Tibial nerve (tissue), 4 donors: ENCODE data around the gene SLC43A3. TPM values are rescaled to one million over a fixed set of nuclear protein-coding genes. Genes with fewer than 3 reads are reported as not detected.
"Not testable (repeated sequence)": the region's sequence is repeated elsewhere in the genome, so short reads cannot be mapped to it uniquely, and the experiment has no call there.

ENCODE experiments used
- DNase-seq, 2 donors: peaks; one replicate each; pipeline ENCODE4 v3.0.0-alpha.2; 2019; ENCODE audit warnings: low spot score in 2 of 2
- H3K27ac ChIP-seq, 4 donors: fragments of 200-600 bp; sonication (generic) in 3 of 4; one replicate each; pipeline ENCODE4 v1.5.1; 2017 to 2019; ENCODE audit warnings: mild to moderate bottlenecking in 1 of 4
- H3K27me3 ChIP-seq, 2 donors: fragments of 200-600 bp; sonication (generic) in 1 of 2; one replicate each; pipeline versions ENCODE4 v1.5.1 to v1.6.0; 2017 to 2019
- H3K36me3 ChIP-seq, 3 donors: fragments of 200-600 bp; sonication (generic); one replicate each; pipeline ENCODE4 v1.5.1; 2018 to 2019
- H3K4me1 ChIP-seq, 4 donors: fragments of 200-600 bp; sonication (generic) in 3 of 4; one replicate each; pipeline ENCODE4 v1.5.1; 2017 to 2019
- H3K4me3 ChIP-seq, 4 donors: fragments of 200-600 bp; sonication (generic) in 3 of 4; one replicate each; pipeline ENCODE4 v1.5.1; 2017 to 2019; ENCODE audit warnings: mild to moderate bottlenecking in 1 of 4, moderate library complexity in 1 of 4
- H3K9me3 ChIP-seq, 4 donors: fragments of 200-600 bp; sonication (generic) in 3 of 4; one replicate each; pipeline ENCODE4 v1.5.1; 2017 to 2019
- CTCF ChIP-seq, 5 experiments: fragments of 200-600 bp in 3 of 5; fragments of 450-650 bp in 2 of 5; sonication (generic) in 3 of 5; IDR thresholded peaks; one replicate each; pipeline ENCODE4 v1.5.1; 2016 to 2019; ENCODE audit warnings: antibody characterized with exemption in 5 of 5, mild to moderate bottlenecking in 3 of 5, moderate library complexity in 2 of 5
- EP300 ChIP-seq, 2 donors: sonication (generic); formaldehyde crosslinking; IDR thresholded peaks; one replicate each; pipeline ENCODE4 v1.6.1; 2017; ENCODE audit warnings: antibody characterized with exemption in 2 of 2, mild to moderate bottlenecking in 1 of 2
- POLR2A ChIP-seq, 2 donors: fragments of 450-650 bp; IDR thresholded peaks; one replicate each; pipeline ENCODE4 v1.6.1; 2017; ENCODE audit warnings: antibody characterized with exemption in 2 of 2, mild to moderate bottlenecking in 2 of 2, moderate library complexity in 2 of 2
- WGBS, 2 donors: methylation state at CpG; one replicate each; pipeline ENCODE4 v1.1.5; 2018; 5-methylcytosine and 5-hydroxymethylcytosine counted together
- total RNA-seq, 4 donors: library from RNA; depleted of rRNA; stranded (reverse); fragments of >200 nt; gene quantifications; one replicate each; pipeline ENCODE4 v1.1.0, GENCODE V29; 2016

The SLC43A3 gene
- total RNA-seq, 4 donors from 2014 or later, result 42.2 to 110 (median 94.7) TPM

GRCh38 chr11:57453543-57454177 lies 26.7 kb upstream of the SLC43A3 start:
- no peaks in the 10 kb centered on the region for H3K36me3 ChIP-seq
- H3K27ac ChIP-seq, result no peak overlapping the region
- 71 to 90% methylated on average over 2 of the region's 2 CpGs for WGBS, 2 donors
- TF ChIP-seq EP300 (IDR thresholded peaks at IDR 0.05), result no peak
- no peak for TF ChIP-seq CTCF (IDR thresholded peaks at IDR 0.05)
- no peak for TF ChIP-seq POLR2A (IDR thresholded peaks at IDR 0.05)
- no peak for DNase-seq
- peaks cover 0 to 18% (median 12%) of the 10 kb centered on the region in 4 donors for H3K4me1 ChIP-seq
- H3K27me3 ChIP-seq, result peaks cover 2 to 17% of the 10 kb centered on the region in 2 donors
- H3K9me3 ChIP-seq, result no peaks in the 10 kb centered on the region
- no peak overlapping the region for H3K4me3 ChIP-seq

DNA sequence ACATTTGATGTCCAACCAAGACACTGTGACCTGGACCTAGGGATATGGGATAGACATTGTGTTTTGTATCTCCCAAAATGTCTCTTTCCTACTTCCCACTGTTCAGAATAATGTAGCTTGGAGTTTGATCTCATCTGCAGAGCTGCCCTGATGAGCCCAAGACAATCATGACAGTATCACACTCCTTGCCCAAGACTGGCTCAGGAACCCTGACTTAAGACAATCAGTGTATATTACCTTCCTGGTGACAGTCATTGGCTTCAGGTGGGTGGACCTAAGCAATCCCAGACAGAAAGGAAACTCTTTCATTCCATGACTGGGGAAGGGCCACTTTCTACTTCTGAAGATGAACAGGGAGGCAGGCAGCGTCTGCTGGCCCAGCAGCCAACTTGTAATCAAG lies 19.1 kb upstream of the SLC43A3 start:
- DNase-seq, result no peak
- Histone ChIP-seq H3K9me3 (no peaks in the 10 kb centered on the region), H3K27me3 (no peaks in the 10 kb centered on the region), H3K36me3 (no peaks in the 10 kb centered on the region), H3K27ac (no peak overlapping the region), H3K4me1 (no peaks in the 10 kb centered on the region), H3K4me3 (no peak overlapping the region)
- TF ChIP-seq EP300 (IDR thresholded peaks at IDR 0.05) (no peak), CTCF (IDR thresholded peaks at IDR 0.05) (no peak), POLR2A (IDR thresholded peaks at IDR 0.05) (no peak)
- WGBS, 2 donors, result 55 to 89% methylated on average over 1 of the region's 1 CpG

- not testable (repeated sequence) for H3K27me3 ChIP-seq, DNase-seq, H3K27ac ChIP-seq, H3K36me3 ChIP-seq, H3K4me3 ChIP-seq, H3K9me3 ChIP-seq, H3K4me1 ChIP-seq
- WGBS, 2 donors, result 66 to 67% methylated on average over 9 of the region's 9 CpGs
These were observed 18.1 kb upstream of the SLC43A3 start for GRCh38 chr11:57445122-57445394.

- TF ChIP-seq EP300 (IDR thresholded peaks at IDR 0.05) (no peak), POLR2A (IDR thresholded peaks at IDR 0.05) (no peak), CTCF (IDR thresholded peaks at IDR 0.05) (no peak)
- DNase-seq, result no peak
- Histone ChIP-seq H3K4me1 (no peaks in the 10 kb centered on the region), H3K4me3 (no peak overlapping the region), H3K36me3 (no peaks in the 10 kb centered on the region), H3K27ac (no peak overlapping the region), H3K27me3 (no peaks in the 10 kb centered on the region), H3K9me3 (no peaks in the 10 kb centered on the region)
- 81 to 86% methylated on average over 9 of the region's 9 CpGs for WGBS, 2 donors
These were observed 17.6 kb upstream of the SLC43A3 start for GRCh38 chr11:57444362-57445121.

DNA sequence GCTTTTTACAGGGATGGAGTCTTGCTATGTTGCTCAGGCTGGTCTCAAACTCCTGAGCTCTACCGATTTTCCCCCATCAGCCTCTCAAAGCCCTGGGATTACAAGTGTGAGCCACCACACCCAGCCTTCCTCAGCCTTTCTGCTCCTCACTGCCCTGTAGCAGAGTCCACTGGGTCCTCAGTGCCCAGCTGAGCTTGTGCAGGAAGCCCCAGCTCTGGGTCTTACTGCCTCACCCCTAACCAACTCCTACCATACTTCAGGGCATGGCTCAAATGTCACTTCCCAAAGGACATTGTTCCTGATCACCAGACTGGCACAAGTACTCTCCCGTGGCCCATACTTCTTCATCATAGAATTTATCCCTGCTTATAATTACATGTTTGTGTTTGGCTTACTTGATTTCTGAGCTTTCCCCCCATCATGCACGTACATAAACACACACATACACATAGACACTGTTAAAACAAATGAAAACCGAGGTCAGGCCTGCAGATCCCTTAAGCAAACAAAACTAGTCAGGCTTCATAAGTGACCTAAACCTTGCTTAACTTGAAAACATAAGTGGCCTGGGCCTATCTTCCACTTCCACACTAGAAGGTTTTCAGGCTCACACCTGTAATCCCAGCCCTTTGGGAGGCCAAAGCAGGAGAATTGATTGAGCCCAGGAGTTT lies 14.0 kb upstream of the SLC43A3 start:
- WGBS, 2 donors, result 86 to 87% methylated on average over 4 of the region's 4 CpGs
- TF ChIP-seq EP300 (IDR thresholded peaks at IDR 0.05), result no peak
- no peak for TF ChIP-seq POLR2A (IDR thresholded peaks at IDR 0.05)
- TF ChIP-seq CTCF (IDR thresholded peaks at IDR 0.05), result no peak

More for the DNA sequence above, 14.0 kb upstream of the SLC43A3 start:
- no peak for DNase-seq
- Histone ChIP-seq H3K27me3 (no peaks in the 10 kb centered on the region), H3K27ac (no peak overlapping the region), H3K9me3 (no peaks in the 10 kb centered on the region), H3K4me1 (no peaks in the 10 kb centered on the region), H3K36me3 (no peaks in the 10 kb centered on the region), H3K4me3 (no peak overlapping the region)
